NCI-H2196 (cell line): ENCODE measurements around the gene YPEL5.
"Not testable (repeated sequence)": the region's sequence is repeated elsewhere in the genome, so short reads cannot be mapped to it uniquely, and the experiment has no call there.

Experiments used
- DNase-seq: peaks from one replicate; lab custom pipeline; 2025; ENCODE audit not compliant: unreplicated experiment; lab: John Stamatoyannopoulos, UW

YPEL5 gene

DNA sequence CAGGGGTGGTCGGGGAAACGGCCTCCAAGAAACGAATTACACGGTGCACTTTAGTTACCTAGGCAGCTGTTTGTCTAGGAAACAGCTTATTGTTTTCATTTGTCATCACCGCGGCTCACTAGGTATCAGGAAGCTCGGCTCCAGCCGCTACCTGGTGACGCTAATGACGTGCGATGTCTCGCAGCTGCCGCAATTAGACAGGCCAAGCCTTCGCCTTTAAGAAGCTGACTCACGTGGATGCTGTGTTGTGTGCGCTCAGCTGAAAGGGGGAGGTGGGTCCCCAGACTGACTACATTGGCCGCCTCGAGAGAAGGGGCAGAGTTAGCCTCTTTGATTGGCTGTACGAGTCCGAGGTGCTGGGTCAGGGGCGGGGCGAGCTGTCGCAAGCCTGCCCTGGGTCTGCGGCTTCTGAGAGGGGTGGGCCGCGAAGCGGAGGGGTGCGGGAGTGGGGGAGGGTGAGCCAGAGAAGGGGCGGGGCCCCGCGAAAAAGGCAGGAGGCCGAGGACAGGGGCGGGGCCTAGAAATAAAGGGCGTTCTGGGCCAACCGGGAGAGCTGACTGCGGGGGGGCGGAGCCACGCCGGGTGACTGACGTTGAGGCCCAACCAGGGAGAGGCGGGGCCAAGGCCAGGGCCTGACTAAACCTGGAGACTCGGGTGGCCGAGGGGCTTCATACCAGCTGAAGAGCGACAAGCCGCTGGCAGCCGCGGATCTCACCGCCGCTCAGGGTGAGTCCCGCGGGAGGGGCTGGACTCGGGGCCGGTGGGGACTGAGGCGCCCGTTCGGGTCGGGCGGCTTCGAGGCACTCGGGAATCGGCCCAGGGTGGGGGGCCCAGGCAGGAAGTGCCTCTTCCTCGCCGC is at the start of gene YPEL5:
YPEL5 (plus strand) TSS at position 671 of the 859 bp plus-strand sequence. CDS start 9,645 bp downstream, outside the sequence.
- peak; percentile 100 for DNase-seq

DNA sequence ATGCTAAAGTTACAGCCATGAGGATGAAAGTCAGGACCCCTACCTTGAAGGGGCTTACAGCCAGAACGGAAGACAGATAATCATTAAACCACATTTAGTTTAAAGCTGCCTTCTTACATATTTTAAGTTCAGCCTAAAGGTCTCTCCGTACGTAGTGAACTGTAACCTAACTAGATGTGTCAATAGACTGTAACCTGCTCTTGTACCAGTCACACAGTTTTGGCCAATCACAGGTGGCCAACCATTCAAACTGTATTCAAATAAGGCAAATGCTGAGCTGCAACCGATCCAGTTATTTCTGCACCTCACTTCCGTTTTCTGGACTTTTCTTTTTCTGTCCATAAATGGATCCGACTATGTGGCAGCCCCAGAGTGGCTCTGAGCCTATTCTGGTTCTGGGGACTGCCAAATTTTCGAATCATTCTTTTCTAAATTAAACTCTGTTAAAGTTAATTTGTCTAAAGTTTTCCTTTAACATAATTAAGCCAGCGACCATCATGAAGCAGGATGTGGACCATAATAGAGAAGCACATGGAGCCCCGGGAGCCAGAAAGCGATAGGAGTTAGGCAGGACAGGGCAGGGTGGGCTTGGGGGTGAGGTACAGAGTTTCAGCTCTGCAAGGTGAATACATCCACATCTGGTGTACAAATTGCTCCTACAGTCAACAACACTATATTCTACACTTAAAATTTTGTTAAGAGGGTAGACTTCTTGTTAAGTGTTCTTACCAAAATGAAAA is 48.4 kb upstream of the YPEL5 start:
- DNase-seq, result peak; percentile 1

DNA sequence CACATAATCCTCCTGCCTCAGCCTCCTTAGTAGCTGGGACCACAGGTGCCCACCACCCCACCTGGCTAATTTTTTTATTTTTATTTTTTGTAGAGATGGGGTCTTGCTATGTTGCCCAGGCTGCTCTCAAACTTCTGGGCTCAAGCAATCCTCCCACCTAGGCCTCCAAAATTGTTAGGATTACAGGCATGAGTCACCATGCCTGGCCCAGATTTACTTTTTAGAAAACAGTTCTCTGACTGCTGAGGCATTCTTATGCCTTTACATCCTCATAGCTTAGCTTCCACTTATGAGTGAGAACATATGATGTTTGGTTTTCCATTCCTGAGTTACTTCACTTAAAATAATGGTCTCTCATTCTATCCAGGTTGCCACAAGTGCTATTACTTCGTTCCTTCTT is 47.4 kb upstream of the YPEL5 start:
- DNase-seq, result not testable (repeated sequence)

DNA sequence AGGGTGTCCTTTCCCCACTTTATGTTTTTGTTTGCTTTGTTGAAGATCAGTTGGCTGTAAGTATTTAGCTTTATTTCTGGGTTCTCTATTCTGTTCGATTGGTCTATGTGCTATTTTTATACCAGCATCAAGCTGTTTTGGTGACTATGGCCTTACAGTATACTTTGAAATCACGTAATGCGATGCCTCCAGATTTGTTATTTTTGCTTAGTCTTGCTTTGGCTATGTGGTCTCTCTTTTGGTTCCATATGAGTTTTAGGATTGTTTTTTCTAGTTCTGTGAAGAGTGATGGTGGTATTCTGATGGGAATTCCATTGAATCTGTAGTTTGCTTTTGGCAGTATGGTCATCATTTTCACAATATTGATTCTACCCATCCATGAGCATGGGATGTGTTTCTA is 46.1 kb upstream of the YPEL5 start:
- DNase-seq, result not testable (repeated sequence)

DNA sequence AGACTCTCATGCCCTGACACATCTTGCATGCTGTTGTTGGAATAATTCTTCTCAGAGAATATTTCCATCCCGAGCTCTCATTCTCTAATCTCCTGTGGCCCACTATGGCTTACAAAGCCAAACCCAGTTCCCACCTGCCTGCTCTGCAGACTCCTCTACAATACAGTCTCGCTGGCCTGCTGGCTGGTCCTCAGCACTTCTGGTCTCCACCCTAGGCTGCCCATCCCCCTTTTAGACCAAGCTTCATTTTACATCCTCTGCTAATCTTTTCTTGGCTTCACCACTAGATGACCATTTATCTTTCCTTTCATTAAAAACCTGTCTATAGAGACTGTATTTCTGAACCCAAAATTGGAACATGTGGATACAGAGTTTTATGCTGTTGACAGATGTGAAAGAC is 42.5 kb upstream of the YPEL5 start:
- no peak for DNase-seq

DNA sequence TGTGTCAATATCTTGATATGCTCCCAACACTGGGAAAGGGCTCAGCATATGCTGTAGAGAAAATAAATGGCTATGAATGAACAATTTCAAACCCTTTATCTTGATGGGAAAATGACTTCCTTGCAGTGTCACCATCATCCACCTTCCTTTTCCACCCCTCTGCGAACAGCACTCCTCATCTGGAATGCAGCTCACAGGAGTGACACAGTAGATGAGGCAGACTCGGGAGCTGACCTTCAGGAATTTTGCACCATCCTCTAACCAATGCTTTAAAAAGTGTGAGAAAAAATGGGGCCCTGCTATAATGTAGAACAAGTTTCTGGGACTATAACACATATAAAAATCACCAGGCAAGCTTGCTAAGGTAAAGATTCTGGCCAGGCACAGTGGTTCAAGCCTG is 41.3 kb upstream of the YPEL5 start:
- no peak for DNase-seq

DNA sequence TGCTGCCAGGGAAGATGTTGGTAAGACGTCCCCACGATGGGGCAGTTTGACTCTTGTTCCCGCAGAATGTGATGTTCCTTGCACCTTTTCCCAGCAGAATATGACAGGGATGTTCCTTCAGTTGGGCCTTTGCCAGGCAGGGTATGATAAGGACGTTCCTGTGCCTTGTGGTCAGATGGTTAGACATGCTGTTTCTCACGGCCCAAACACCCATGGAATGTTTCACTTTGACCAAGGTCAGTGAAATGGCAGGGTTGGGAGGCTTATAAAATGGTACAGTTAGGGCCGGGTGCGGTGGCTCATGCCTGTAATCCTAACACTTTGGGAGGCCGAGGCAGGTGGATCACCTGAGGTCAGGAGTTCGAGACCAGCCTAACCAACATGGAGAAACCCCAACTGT is 40.3 kb upstream of the YPEL5 start:
- no peak for DNase-seq

DNA sequence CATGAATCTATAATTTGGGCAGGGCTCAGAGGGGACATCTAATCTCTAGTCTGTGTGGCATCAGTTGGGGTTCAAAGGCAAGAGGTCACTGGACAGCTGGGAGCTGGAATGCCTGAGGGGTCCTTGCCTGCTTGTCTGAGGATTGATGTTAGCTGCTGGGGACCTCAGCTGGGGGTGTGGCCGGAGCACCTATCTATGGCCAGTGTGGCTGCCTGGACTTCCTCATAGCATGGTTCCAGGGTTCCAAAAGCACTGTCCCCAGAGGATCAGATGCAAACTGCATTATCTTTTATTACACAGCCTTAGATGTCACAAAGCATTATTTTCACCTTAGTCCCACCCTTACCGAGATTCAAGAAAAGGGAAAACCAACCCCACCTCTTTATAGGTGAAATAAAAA is 38.6 kb upstream of the YPEL5 start:
- no peak for DNase-seq

DNA sequence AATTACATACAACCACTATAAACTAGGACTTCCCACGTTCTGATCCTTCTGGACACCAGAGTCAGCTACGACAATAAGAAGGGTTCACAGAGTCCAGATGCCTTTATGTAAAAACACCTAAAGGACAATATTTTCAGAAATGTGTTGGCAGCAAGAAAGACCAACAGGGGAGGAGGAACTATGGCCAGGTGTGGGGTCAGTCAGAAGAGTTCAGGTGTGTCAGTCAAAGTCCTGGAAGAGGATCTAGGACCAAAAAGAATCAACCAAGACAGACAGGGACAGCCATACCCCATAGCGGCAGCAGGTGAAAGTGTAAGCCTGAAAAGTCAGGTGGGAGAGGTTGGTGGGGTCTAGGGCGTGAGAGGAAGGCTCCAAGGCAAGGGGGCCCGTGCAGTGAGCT is 38.0 kb upstream of the YPEL5 start:
- no peak for DNase-seq

DNA sequence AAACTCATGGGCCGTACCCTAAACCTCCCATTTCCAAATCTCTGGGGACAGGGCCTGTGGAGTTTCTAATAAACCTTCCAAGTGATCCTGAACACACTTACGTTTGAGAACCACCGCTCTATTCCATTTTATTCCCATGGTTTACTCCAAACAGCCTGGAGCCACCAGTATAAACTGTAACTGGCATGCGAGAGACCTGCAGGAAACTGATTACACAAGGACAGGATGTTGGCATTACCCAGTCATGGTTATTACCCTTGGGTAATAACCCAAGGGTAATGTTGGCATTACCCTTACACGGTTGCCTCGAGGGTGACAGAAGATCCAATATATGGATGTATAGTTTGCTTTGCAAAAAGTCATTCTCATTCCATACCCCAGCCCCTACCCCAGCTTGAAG is 37.0 kb upstream of the YPEL5 start:
- DNase-seq, result no peak

DNA sequence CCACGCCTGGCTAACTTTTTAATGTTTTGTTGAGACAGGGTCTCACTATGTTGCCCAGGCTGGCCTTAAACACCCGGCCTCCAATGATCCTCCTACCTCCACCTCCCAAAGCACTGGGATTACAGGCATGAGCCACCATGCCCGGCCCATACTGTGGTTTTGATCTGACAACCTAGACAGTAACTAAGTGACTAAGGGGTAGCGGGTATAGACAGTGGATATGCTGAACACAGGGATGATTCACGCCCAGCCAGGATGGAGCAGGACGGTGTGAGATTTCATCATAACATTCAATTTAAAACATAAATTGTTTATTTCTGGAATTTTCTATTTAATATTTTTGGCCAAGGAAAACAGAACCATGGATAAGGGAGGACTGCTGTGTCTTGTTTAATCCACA is 36.0 kb upstream of the YPEL5 start:
- no peak for DNase-seq

DNA sequence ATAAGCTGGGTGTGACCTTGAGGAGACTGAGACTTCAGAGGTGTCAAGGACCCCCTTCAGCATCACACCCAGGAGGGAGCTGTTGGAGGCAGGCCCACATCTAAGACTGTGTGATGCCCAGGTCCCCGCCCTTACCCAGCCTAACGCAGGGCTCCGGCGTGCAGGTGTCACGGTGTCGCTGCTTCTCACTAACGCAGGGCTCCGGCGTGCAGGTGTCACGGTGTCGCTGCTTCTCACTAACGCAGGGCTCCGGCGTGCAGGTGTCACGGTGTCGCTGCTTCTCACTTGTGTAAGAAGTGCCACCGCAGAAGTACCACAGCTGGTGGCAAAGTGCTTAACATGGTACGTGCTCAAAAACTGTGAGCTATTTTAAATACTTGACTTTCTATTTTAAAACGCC is 35.6 kb upstream of the YPEL5 start:
- DNase-seq, result not testable (repeated sequence)

DNA sequence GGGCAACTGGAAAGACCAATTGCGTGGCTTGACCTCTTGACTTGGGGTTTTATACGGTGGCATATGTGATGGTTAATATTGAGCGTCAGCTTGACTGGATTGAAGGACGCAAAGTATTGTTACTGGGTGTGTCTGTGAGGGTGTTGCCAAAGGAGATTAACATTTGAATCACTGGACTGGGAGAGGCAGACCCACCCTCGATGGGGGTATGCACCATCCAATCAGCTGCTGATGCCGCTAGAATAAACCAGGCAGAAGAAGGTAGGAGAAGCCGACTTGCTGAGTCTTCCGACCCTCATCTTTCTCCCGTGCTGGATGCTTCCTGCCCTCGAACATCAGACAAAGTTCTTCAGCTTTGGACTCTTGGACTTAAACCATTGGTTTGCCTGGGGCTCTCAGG is 34.2 kb upstream of the YPEL5 start:
- DNase-seq, result no peak

DNA sequence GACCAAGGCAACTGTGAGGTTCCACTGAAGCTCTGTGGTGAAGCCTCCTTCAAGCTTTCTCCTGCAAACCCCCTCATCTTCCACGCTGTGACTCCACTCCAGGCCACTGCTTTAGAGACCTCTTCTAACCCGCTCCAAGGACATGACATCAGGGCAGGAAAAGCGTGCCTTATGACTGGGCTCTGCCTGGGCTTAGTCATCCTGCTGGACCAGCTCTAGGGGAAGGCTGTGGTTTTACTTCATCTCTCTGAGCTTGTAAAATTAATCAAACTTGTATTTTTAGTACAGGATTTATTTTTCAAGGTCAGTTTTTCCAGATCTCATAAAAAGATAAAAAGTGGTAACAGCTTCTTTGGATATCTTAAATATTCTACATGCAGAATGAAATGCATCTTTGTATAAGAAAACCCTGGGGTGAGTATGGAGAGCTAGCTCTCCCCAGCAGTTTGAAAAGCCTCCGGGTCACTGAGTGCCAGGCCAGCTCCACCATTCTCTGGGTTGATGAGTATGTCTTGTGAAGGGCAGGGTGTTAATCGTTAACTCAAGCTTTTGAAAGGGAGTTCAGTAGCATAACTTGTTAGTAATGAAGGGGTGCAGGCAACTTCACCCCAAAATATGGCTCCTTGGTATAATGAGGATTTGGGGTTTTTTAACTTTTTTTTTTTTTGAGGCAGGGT is 33.1 kb upstream of the YPEL5 start:
- no peak for DNase-seq

DNA sequence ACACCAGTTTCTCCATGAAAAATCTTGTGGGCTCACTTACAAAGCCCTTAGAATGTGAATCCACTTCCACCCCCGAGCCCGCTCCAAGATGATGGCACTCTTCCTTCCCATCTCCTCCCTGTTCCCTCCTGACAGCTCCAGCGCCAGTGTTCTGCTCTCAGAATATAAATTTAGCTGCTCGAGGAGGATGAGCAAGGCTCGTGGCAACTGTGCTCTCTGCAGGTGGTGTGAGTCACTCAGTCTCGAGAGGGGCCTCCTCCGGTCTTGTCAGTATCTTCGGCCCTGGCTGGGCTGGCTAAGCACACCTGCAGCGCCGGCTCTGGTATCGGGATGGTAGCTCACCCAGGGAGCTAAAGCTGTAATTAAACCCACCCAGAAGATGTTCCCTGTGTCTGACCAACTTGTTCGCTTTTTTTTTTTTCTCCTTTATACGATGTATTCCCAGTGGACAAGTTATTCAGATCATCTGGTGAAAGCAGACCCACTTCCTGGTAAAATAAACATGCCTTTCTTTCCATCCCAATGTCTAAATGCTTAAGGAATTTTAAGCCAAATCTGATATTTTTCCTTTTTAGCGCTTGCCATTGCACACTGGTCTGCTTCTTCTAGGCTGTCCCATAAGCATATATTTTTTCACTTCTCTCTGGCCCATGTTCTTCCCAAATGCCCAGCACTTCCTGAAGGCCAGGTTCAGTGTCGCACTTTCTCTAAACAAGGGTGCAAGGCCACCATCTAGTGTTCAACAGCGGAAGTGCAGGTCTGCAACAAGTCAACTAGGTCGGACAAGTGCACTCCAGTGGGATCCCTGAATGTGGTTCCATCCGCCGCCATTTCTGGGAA is 31.4 kb upstream of the YPEL5 start:
- DNase-seq, result peak; percentile 73

DNA sequence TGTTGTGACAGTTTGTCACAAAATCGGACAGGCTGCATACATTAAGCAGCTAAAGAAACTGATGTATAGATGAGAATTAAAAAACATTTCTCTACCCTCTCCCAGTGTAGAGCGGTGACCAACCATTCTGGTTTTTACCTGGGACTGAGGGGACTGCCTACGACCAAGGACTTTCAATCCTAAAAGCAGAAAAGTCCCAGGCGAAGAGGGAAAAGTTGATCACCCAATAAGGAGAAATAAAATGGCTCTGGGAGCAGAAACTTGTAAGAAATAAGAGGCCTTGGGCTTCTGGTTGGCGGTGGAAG is 30.9 kb upstream of the YPEL5 start:
- no peak for DNase-seq

DNA sequence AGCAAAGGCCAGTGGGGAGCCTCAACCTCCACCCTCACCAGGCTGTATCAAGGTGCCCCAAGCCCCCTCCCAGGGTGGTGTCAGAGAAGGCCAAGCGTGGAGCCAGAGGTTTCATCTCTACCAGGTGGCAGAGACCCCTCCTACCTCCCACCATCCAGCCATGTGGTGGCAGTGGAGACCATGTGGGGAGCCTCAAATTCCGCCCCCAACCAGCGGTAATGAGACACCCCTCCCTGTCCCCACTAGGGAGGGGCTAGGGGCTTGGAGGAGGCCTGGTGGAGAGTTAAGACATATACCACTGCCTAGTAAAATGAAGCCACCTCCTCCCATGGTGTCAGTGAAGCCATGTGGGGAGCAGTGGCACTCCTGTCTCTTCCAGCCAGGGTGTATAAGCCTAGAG is 24.4 kb upstream of the YPEL5 start:
- no peak for DNase-seq

DNA sequence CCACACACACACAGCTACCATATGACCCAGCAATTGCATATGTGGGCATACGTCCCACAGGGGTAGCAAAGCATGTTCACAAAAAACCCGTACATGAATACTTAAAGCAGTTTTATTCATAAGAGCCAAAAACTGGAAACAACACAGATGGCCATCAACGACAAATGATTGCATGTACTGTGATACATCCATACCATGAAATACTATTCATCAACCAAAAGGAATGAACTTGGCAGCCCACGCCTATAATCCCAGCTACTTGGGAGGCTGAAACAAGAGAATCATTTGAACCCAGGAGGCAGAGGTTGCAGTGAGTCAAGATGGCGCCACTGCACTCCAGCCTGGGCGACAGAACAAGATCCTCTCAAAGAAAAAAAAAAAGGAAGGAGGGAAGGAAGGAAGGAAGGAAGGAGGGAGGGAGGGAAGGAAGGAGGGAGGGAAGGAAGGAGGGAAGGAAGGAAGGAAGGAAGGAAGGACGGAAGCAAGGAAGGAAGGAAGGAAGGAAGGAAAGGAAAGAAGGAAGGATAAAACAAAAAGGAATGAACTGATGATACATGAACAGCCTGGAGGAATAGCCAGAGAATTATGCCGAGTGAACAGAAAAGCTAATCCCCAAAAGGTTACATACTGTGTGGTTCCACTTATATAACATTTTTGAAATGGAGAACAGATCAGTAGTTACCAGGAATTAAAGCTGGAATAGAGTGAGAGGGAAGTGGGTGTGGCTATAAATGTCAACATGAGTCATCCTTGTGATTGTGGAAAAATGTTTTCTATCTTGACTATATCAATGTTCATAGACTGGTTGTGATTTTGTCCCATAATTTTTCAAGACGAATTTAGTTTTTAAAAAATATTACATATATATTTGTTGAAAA is 19.6 kb upstream of the YPEL5 start:
- DNase-seq, result no peak

DNA sequence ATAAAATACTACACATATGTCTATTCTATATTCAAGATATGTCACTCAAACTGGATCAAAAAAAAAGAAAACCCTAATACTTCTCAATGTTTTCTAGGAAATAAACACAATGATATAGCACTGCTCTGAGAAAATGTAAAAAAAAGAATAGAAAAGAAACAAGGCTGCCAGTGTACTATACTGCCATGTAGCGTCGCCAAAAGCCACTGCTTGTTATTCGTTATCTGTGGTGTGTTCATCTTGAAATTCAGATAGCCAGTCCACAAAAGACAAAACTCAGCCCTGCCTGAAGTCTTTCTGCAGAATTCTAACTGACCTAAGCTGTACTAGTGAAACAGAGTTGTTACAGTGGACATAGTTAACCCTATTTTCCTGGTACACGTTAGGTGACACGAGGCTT is 12.2 kb upstream of the YPEL5 start:
- DNase-seq, result no peak

DNA sequence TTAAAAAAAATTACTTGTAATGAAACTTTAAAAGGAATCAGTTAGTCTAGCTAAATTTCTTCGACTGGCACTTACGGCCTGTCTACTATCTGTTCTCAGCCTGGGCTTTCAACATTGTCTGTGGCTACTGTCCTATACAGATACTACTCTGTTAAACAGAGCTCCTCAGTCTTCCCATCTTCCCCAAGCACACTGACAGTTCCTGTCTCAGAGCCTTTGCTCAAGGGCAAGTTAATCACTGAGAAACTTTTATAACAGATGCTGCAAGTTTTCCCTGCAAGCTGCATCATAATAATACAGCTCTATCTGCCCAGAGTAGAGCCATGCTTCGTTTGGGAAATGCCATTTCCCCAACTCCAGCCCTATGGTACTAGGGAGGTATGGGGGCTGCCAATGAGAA is 11.3 kb upstream of the YPEL5 start:
- no peak for DNase-seq
